ENCODE results near the gene TM9SF2.
"Not testable (repeated sequence)": the region's sequence is repeated elsewhere in the genome, so short reads cannot be mapped to it uniquely, and the experiment has no call there.

GRCh38 chr13:99568901-99569300 lies 67.6 kb downstream of the TM9SF2 start:
- not testable (repeated sequence) for TF ChIP-seq CTCF (IDR thresholded peaks at IDR 0.05; ENCODE audit: insufficient read depth, low read length, poor library complexity, severe bottlenecking); EZH2phosphoT487 (conservative IDR thresholded peaks at IDR 0.05; ENCODE audit: low read length)
